Liver (tissue), 9 donors: ENCODE results near the gene PRDX2. TPM values are rescaled to one million over a fixed set of nuclear protein-coding genes. Genes with fewer than 3 reads are reported as not detected.

ENCODE experiments used
- DNase-seq: peaks from one replicate; pipeline ENCODE4 v3.0.0-alpha.2; 2017; ENCODE audit warnings: low spot score
- H3K27ac ChIP-seq, 2 donors: one replicate each; pipeline ENCODE4 v1.7.0; 2013; ENCODE audit warnings: inconsistent platforms in 2 of 2, low read length in 2 of 2, control low read depth in 1 of 2, low read depth in 1 of 2, mild to moderate bottlenecking in 1 of 2
- H3K27me3 ChIP-seq, 4 donors: one replicate each; pipeline versions ENCODE4 v1.6.1 to v1.7.0; 2013; ENCODE audit warnings: low read length in 3 of 4, inconsistent platforms in 1 of 4, mild to moderate bottlenecking in 1 of 4, moderate library complexity in 1 of 4; ENCODE audit not compliant: control insufficient read depth in 4 of 4, insufficient read depth in 4 of 4
- H3K36me3 ChIP-seq, 4 donors: one replicate each; pipeline versions ENCODE4 v1.6.1 to v1.7.0; 2013; ENCODE audit warnings: low read length in 3 of 4, mild to moderate bottlenecking in 3 of 4, low read depth in 1 of 4, moderate library complexity in 1 of 4; ENCODE audit not compliant: control insufficient read depth in 4 of 4, insufficient read depth in 3 of 4
- H3K4me1 ChIP-seq, 4 donors: one replicate each; pipeline versions ENCODE4 v1.6.1 to v1.7.0; 2013; ENCODE audit warnings: low read length in 3 of 4, mild to moderate bottlenecking in 3 of 4, moderate library complexity in 1 of 4; ENCODE audit not compliant: control insufficient read depth in 4 of 4, insufficient read depth in 4 of 4
- H3K4me3 ChIP-seq, 3 donors: one replicate each; pipeline versions ENCODE4 v1.6.1 to v1.7.0; 2013; ENCODE audit warnings: low read length in 3 of 3, control low read depth in 1 of 3, low read depth in 1 of 3, mild to moderate bottlenecking in 1 of 3
- H3K9ac ChIP-seq, 2 donors: one replicate each; pipeline ENCODE4 v1.7.0; 2013; ENCODE audit warnings: low read length in 2 of 2, mild to moderate bottlenecking in 2 of 2, moderate library complexity in 2 of 2, control low read depth in 1 of 2, low read depth in 1 of 2
- H3K9me3 ChIP-seq, 4 donors: one replicate each; pipeline versions ENCODE4 v1.6.1 to v1.7.0; 2013; ENCODE audit warnings: low read length in 3 of 4; ENCODE audit not compliant: control insufficient read depth in 4 of 4
- ATF3 ChIP-seq: IDR thresholded peaks from 2 replicates; pipeline ENCODE4 v1.6.1; 2016; ENCODE audit warnings: antibody characterized with exemption
- FOXA1 ChIP-seq: IDR thresholded peaks from 2 replicates; pipeline ENCODE4 v1.6.1; 2016; ENCODE audit warnings: antibody characterized with exemption
- GABPA ChIP-seq, 2 donors: IDR thresholded peaks in 1 of 2; conservative IDR thresholded peaks in 1 of 2; 2 replicates each; pipeline ENCODE4 v1.6.1; 2016; ENCODE audit warnings: antibody characterized with exemption in 2 of 2, mild to moderate bottlenecking in 1 of 2, moderate library complexity in 1 of 2
- HNF4G ChIP-seq: IDR thresholded peaks from 2 replicates; pipeline ENCODE4 v1.6.1; 2016; ENCODE audit warnings: antibody characterized with exemption
- JUND ChIP-seq, 2 donors: IDR thresholded peaks; 2 replicates each; pipeline ENCODE4 v1.6.1; 2016; ENCODE audit warnings: antibody characterized with exemption in 2 of 2
- NR2F2 ChIP-seq: IDR thresholded peaks from 2 replicates; pipeline ENCODE4 v1.6.1; 2016; ENCODE audit warnings: antibody characterized with exemption
- RAD21 ChIP-seq, 2 donors: IDR thresholded peaks; 2 replicates each; pipeline ENCODE4 v1.6.1; 2016; ENCODE audit warnings: antibody characterized with exemption in 2 of 2, mild to moderate bottlenecking in 2 of 2
- SP1 ChIP-seq: IDR thresholded peaks from 2 replicates; pipeline ENCODE4 v1.6.1; 2018; ENCODE audit warnings: antibody characterized with exemption, mild to moderate bottlenecking
- YY1 ChIP-seq: IDR thresholded peaks from 2 replicates; pipeline ENCODE4 v1.6.1; 2016; ENCODE audit warnings: antibody characterized with exemption, mild to moderate bottlenecking
- ZBTB33 ChIP-seq: IDR thresholded peaks from 2 replicates; pipeline ENCODE4 v1.6.1; 2016; ENCODE audit warnings: antibody characterized with exemption
- WGBS: extraction: QIAGEN DNeasy Blood & Tissue Kit; methylation state at CpG from one replicate; pipeline ENCODE4 v1.1.7; 2013; 5-methylcytosine and 5-hydroxymethylcytosine counted together
- polyA plus RNA-seq, 2 donors: library from polyadenylated mRNA; stranded (reverse) in 1 of 2; unstranded in 1 of 2; fragments of 200-250 nt in 1 of 2; fragments of >200 nt in 1 of 2; fragmentation: Nextera tagmentation in 1 of 2; extraction: Ambion mirVana in 1 of 2; gene quantifications; one replicate each; pipeline versions ENCODE4 v1.2.1 to v1.2.3, GENCODE V29; 2013 to 2015
- total RNA-seq, 2 donors: library from RNA; depleted of rRNA; stranded (reverse); fragments of >200 nt; gene quantifications; one replicate each; pipeline ENCODE4 v1.2.3, GENCODE V29; 2014
- TF ChIP-seq, protein P1 (sequence below): fragments of 150-350 bp; IDR thresholded peaks from 2 replicates; pipeline ENCODE4 v1.5.1; 2017; ENCODE audit warnings: improper control_type of control experiment, low read depth, low read length; ENCODE audit not compliant: missing input control
- TF ChIP-seq, protein P2 (sequence below): IDR thresholded peaks from 2 replicates; pipeline ENCODE4 v1.6.1; 2016; ENCODE audit warnings: antibody characterized with exemption
- donor health status: healthy.
- donor health status: healthy.
- donor health status: healthy.
- donor health status: healthy.
- donor health status: healthy.

PRDX2 gene
- total and polyA plus RNA-seq, 4 donors: 222 to 1,737 (median 283) TPM

DNA sequence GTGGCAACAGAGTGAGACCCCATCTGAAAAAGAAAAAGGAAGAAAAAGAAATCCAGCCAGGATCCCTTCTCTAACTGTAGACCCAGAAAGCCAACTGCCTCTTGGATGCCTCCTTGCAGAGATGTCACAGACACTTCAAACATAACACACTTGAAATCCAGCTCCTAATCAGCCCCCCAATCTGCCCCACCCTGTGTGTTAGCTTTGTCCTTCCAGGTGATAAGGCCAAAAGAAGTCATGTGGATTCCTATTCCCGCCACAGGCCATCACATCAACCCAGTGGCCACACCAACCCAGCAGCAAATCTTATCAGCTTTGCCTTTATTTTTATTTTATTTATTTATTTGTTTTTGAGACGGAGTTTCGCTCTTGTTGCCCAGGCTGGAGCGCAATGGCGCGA lies 41.9 kb downstream of the PRDX2 start:
- peaks cover 2 to 14% (median 6%) of the 10 kb centered on the region in 4 donors for H3K4me1 ChIP-seq
- H3K4me3 ChIP-seq: no peak overlapping the region
- no peak for TF ChIP-seq FOXA1
- no peaks in the 10 kb centered on the region for H3K27me3 ChIP-seq
- no peak overlapping the region for H3K27ac ChIP-seq
- no peak overlapping the region for H3K9ac ChIP-seq
- WGBS: 92% methylated on average over 6 of the region's 6 CpGs
- H3K36me3 ChIP-seq: peaks cover 2 to 12% (median 6%) of the 10 kb centered on the region in 4 donors
- no peaks in the 10 kb centered on the region for H3K9me3 ChIP-seq
- DNase-seq: no peak

- Histone ChIP-seq H3K4me1 (peaks cover 2 to 8% (median 6%) of the 10 kb centered on the region in 4 donors), H3K9me3 (no peaks in the 10 kb centered on the region), H3K27ac (no peak overlapping the region), H3K36me3 (peaks cover 0 to 4% (median 0%) of the 10 kb centered on the region in 4 donors), H3K27me3 (peaks cover 0 to 2% (median 0%) of the 10 kb centered on the region in 4 donors), H3K9ac (no peak overlapping the region), H3K4me3 (peak overlapping the region in 1 of 3 donors; percentile 46)
- TF ChIP-seq FOXA1 (no peak), RAD21 (IDR thresholded peaks at IDR 0.05) (peak; percentile 73 to 83), NR2F2 (no peak), ZBTB33 (no peak), YY1 (no peak), JUND (IDR thresholded peaks at IDR 0.05) (no peak)
- TF ChIP-seq, protein P1, sequence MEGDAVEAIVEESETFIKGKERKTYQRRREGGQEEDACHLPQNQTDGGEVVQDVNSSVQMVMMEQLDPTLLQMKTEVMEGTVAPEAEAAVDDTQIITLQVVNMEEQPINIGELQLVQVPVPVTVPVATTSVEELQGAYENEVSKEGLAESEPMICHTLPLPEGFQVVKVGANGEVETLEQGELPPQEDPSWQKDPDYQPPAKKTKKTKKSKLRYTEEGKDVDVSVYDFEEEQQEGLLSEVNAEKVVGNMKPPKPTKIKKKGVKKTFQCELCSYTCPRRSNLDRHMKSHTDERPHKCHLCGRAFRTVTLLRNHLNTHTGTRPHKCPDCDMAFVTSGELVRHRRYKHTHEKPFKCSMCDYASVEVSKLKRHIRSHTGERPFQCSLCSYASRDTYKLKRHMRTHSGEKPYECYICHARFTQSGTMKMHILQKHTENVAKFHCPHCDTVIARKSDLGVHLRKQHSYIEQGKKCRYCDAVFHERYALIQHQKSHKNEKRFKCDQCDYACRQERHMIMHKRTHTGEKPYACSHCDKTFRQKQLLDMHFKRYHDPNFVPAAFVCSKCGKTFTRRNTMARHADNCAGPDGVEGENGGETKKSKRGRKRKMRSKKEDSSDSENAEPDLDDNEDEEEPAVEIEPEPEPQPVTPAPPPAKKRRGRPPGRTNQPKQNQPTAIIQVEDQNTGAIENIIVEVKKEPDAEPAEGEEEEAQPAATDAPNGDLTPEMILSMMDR: peak; percentile 92
- TF ChIP-seq, protein P2, sequence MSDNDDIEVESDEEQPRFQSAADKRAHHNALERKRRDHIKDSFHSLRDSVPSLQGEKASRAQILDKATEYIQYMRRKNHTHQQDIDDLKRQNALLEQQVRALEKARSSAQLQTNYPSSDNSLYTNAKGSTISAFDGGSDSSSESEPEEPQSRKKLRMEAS: no peak
- 3% methylated on average over 60 of the region's 60 CpGs for WGBS
- DNase-seq: peak; percentile 82
These were observed 43.9 kb downstream of the PRDX2 start for GRCh38 chr19:12757544-12758274.

GRCh38 chr19:12756150-12756883 lies 45.3 kb downstream of the PRDX2 start:
- Histone ChIP-seq H3K9me3 (no peaks in the 10 kb centered on the region), H3K36me3 (no peaks in the 10 kb centered on the region), H3K9ac (no peak overlapping the region), H3K4me1 (peaks cover 2 to 8% (median 6%) of the 10 kb centered on the region in 4 donors), H3K4me3 (no peak overlapping the region), H3K27me3 (peaks cover 0 to 2% (median 0%) of the 10 kb centered on the region in 4 donors), H3K27ac (no peak overlapping the region)
- WGBS: 77% methylated on average over 19 of the region's 19 CpGs
- TF ChIP-seq RAD21 (IDR thresholded peaks at IDR 0.05) (no peak), HNF4G (no peak), YY1 (no peak), ATF3 (no peak), GABPA (IDR thresholded peaks at IDR 0.05 in 1 of 2, conservative IDR thresholded peaks at IDR 0.05 in 1 of 2) (no peak), SP1 (no peak)
- no peak for DNase-seq
